Measurements from ENCODE around the gene ACACB.
"Not testable (repeated sequence)": the region's sequence is repeated elsewhere in the genome, so short reads cannot be mapped to it uniquely, and the experiment has no call there.

ACACB gene

GRCh38 chr12:109147954-109148353 is 31.6 kb downstream of the ACACB start:
- no peak for DNase-seq

- DNase-seq: no peak
These were observed 33.8 kb downstream of the ACACB start for GRCh38 chr12:109150124-109150640.

- DNase-seq: no peak
These were observed 35.1 kb downstream of the ACACB start for GRCh38 chr12:109151457-109151856.

- DNase-seq: no peak
These were observed 37.5 kb downstream of the ACACB start for GRCh38 chr12:109153821-109154441.

GRCh38 chr12:109154451-109155438 is 38.4 kb downstream of the ACACB start:
- DNase-seq: no peak

- DNase-seq: no peak
These were observed 39.6 kb downstream of the ACACB start for GRCh38 chr12:109156036-109156435.

GRCh38 chr12:109156586-109156985 is 40.2 kb downstream of the ACACB start:
- DNase-seq: no peak

GRCh38 chr12:109157986-109158385 is 41.6 kb downstream of the ACACB start:
- no peak for DNase-seq

- DNase-seq: no peak
These were observed 44.0 kb downstream of the ACACB start for GRCh38 chr12:109160433-109160832.

- no peak for DNase-seq
These were observed 44.5 kb downstream of the ACACB start for GRCh38 chr12:109160873-109161272.

- no peak for DNase-seq
These were observed 46.2 kb downstream of the ACACB start for GRCh38 chr12:109162551-109162950.

- DNase-seq: no peak
These were observed 46.8 kb downstream of the ACACB start for GRCh38 chr12:109163167-109163566.

GRCh38 chr12:109165599-109165998 is 49.2 kb downstream of the ACACB start:
- DNase-seq: no peak

- no peak for DNase-seq
These were observed 50.0 kb downstream of the ACACB start for GRCh38 chr12:109166371-109166770.

GRCh38 chr12:109167781-109168180 is 51.4 kb downstream of the ACACB start:
- no peak for DNase-seq

- no peak for DNase-seq
These were observed 52.9 kb downstream of the ACACB start for GRCh38 chr12:109169262-109169661.

- DNase-seq: no peak
These were observed 53.3 kb downstream of the ACACB start for GRCh38 chr12:109169686-109170085.

GRCh38 chr12:109170324-109170723 is 53.9 kb downstream of the ACACB start:
- DNase-seq: no peak

- not testable (repeated sequence) for DNase-seq
These were observed 56.4 kb downstream of the ACACB start for GRCh38 chr12:109172787-109173186.

GRCh38 chr12:109173443-109174240 is 57.3 kb downstream of the ACACB start:
- no peak for DNase-seq

- no peak for DNase-seq
These were observed 58.1 kb downstream of the ACACB start for GRCh38 chr12:109174468-109174867.

GRCh38 chr12:109178532-109178931 is 62.1 kb downstream of the ACACB start:
- DNase-seq: no peak

- DNase-seq: no peak
These were observed 63.5 kb downstream of the ACACB start for GRCh38 chr12:109179927-109180326.
